GM19023 (cell line): ENCODE data around the gene FAM236C.
"Not testable (repeated sequence)": the region's sequence is repeated elsewhere in the genome, so short reads cannot be mapped to it uniquely, and the experiment has no call there.

ENCODE experiments used
- ATAC-seq: cut with Tn5 transposase; IDR thresholded peaks from one replicate; pipeline ENCODE4 v1.9.1; 2021; ENCODE audit warnings: mild to moderate bottlenecking, moderate library complexity; ENCODE audit not compliant: unreplicated experiment

Gene FAM236C

DNA sequence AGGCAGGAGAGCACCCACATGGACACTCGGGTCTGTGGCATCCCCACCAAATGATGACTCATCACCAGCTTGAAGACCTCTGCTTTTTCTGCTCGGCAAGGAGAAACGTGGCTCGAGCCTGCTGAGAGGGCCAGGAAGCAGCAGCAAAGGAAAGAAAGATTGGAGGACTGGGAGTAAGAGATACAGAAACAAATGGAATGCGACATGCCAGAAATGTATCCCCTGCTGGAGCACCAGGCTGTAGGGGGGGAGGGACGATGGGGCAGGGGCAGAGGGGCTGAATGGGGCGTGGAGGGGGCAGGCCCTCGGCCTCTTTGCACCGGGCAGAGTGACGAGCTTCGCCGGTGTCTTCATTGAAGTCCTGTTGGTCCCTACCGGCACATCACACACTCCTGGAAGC, at the start of gene FAM236C:
Gene FAM236C (plus strand): TSS at position 301 of the 400 bp plus-strand sequence. CDS start 100 bp downstream, outside the sequence.
- not testable (repeated sequence) for ATAC-seq

DNA sequence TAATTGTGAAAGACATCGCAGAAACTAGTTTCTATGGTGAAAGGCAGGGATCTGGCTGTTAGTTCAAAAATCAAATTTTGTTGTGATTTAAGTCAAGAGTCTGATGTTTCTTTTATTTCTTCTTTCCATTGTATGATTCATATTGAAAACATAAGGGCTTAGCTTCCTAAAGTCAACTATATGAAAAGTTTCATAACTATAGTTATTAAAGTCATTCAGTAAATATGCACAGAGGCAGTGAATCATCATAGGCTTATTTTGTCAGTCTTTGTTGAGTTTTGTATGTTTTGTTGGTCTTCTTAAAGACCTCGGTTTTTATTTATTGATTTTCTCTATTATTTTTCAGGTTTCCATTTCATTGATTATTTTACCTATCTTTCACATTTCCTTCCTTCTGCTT, 29.5 kb upstream of the FAM236C start:
- not testable (repeated sequence) for ATAC-seq

DNA sequence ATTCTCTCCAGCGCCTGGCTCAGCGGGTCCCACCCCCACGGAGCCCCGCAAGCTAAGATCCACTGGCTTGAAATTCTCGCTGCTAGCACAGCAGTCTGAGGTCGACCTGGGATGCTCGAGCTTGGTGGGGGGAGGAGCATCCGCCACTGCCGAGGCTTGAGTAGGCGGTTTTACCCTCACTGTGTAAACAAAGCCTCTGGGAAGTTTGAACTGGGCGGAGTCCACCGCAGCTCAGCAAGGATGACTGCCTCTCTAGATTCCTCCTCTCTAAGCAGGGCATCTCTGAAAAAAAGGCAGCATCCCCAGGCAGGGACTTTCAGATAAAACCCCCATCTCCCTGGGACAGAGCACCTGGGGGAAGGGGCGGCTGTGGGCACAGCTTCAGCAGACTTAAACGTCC, 22.7 kb upstream of the FAM236C start:
- ATAC-seq = not testable (repeated sequence)

DNA sequence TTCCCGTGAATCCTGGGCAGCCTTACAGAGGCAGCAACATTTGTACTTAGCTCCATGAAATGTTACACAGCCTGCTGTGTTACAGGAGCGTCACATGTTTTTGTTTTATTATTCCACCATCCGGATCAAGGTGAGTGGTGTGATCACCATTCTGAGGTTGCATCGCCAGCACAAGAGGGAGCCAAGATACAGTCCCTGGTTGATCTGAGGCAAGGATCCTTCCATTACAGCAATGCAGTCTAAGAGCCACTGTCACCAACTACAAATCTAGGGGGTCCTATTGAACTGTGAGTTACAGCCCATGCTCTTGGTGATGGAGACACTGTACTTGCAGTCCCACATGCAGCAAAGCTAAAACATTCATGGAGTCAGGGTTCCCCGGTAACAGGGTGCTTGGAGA, 3.7 kb downstream of the FAM236C start:
- ATAC-seq = not testable (repeated sequence)

DNA sequence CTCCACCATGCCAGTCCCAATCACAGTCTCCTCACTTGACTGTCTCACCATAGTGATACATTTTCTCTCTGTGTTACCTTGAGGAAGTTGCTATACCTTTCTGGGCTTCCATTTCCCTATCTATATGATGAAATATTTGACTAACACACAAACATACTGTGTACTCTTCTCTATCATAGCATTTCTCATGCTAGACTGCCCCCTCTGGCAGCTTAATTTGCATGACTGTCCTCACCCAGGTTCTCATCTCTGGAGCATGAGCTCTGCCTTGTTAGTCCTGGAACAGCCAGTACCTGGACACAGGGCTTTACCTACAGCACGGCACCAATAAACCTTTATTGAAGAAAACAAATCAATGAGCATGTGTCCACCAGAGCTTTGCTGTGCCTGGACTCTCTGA, 19.9 kb downstream of the FAM236C start:
- not testable (repeated sequence) for ATAC-seq

DNA sequence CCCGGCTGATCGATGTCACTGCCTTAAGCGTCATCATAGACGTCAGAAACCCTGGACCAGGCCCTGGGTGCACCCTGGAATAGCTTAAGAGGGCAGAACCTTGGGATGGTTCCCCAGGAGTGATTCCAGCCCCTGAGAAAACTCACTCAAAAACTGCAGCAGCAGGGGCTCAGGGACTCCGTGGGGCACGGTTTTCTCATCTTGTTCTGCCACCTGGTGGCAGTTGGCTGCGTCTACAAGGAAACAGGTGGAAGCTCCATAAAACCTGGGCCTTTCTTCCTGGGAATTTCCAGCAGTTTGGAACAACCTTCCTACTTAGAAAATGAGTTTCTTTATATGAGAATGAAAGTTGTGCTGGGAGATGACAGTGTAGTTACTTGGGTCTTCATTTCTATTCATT, 24.0 kb downstream of the FAM236C start:
- not testable (repeated sequence) for ATAC-seq

DNA sequence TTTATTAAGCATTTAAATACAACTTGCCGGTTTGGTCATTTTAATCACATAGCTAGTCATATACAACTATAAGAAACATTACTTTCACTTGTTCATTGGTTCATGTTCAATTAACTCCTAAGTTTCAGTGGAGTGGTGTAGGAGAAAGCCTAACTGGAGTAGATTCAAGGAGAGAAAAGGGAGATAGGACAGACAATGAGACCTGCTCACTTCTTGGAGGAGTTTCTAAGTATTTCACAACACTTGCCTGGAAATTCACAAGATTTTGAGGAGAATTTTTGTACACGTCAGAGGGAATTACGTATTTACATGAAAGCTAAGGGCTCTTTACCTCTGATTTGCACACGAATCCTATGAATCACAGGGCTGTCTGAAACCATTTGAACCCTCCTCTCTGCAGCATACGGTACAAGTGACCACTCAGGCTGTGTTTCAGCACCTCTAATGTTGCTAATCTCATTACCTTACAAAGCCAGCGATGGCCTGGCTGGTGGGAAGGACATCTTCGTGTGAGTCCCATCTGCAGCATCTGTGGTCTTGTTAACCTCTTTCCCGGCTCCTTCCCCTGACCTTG, 24.6 kb downstream of the FAM236C start:
- ATAC-seq = not testable (repeated sequence)

DNA sequence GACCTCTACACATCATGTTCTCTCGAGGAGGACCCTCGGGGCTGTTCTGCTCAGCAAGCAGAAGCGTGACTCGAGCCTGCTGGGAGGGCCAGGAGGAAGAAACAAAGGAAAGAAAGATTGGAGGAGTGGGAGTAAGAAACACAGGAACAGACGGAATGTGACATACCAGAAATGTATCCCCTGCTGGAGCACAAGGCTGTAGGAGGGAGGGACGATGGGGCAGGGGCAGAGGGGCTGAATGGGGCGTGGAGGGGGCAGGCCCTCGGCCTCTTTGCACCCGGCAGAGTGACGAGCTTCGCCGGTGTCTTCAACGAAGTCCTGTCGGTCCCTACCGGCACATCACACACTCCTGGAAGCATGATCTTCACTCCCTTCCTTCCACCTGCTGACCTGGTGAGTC, 25.5 kb downstream of the FAM236C start, which contains the start of gene FAM236A:
Gene FAM236A (plus strand): TSS at position 301 of the 400 bp plus-strand sequence. CDS start 57 bp downstream, at position 358.
- ATAC-seq = not testable (repeated sequence)

DNA sequence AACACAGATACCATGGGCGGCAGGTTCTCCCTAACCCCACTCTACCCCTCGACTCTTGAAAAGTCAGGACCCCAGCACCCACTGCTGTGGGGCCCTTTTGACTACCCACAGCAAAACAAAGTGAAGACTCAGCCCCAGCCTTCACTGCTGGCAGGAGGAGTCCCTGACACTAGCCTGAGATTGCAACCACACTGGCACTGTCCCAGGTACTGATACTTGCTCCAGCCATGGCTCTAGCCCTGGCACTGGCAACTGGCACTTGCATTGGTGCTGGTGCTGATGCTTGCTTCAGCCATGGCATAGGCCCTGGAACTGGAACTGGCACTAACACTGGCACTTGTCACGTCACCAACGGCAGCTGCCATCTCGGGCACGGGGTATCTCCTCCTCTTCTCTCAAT, 29.9 kb downstream of the FAM236C start:
- not testable (repeated sequence) for ATAC-seq

DNA sequence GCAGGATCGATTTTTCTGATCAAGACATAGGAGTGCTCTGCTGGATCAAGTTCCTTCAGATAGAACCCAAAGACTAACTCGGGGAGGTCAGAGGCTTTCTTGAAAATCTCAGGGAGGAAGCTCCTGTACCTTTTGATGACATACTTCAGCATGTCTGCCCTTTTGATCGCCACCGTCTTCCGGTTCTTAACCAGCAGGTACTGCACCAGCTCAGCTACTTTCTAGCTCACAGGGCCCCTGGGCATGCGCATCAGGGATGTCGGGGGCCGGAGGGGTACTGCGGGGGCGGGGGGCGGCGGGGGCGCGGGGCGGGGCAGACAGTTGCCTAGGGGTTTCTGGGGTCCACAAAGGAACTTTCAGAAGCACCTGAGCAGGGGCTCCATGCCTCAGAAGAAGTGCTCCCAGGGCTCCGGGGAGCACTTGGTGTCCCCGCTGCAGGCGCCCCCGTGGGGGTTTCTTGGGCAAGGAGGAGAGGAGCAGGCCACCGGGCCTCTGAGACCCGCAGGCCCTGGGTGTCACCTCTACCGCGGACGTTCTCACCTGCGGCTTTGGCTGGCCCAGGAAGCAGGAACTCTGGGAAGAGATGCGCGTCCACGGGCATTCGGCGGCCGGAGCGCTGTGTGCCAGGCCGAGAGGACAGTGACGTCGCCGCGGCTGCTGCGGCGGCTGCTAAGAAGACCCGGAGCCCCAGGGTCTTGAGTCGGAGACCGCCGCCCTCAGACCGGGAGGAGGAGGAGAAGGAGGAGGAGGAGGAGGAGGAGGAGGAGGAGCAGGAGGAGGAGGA, 30.8 kb downstream of the FAM236C start:
- ATAC-seq = peak; percentile 58

DNA sequence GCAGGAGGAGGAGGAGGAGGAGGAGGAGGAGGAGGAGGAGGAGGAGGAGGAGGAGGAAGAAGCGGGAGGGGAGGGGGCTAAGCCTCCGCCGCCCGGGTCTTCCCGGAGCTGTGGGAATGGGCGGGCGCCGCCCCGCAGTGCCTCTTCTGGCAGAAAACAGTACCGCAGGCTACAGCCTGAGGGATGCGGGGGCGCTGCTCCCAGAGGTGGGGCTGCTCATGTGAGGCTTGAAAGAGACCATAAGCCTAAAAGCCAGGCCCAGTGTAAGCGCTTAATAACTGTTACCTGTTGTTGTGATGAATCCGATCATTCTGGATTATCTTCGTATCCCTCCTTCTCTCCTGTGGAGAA, 31.4 kb downstream of the FAM236C start, which contains the start of gene DMRTC1:
Gene DMRTC1 (minus strand): TSS at position 19 of the 351 bp plus-strand sequence. CDS start 68,143 bp downstream, outside the sequence.
- ATAC-seq = peak; percentile 69

DNA sequence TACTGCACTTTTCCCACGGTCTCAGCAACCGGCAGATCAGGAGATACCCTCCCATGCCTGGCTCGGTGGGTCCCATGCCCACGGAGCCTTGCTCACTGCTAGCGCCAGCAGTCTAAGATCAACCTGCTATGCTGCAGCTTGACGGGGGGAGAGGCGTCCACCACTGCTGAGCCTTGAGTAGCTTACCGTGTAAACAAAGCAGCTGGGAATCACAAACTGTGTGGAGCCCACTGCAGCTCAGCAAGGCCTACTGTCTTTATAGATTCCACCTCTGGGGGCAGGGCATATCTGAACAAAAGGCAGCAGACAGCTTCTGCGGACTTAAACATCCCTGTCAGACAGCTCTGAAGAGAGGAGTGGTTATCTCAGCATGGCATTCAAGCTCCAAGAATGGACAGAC, 47.6 kb downstream of the FAM236C start:
- ATAC-seq = not testable (repeated sequence)
